A673 (cell line): ENCODE results near the gene CACNG4.

Experiments used
- EZH2 ChIP-seq: fragments of 200-600 bp; sonication (generic); IDR thresholded peaks from 2 replicates; pipeline ENCODE4 v1.6.1; 2017; ENCODE audit warnings: borderline replicate concordance, low read depth, mild to moderate bottlenecking, mixed read lengths, antibody characterized with exemption, low read length; ENCODE audit not compliant: poor library complexity, severe bottlenecking
- TF ChIP-seq, protein P1 (sequence below): fragments of 300-800, 200-600 bp; sonication (generic); conservative IDR thresholded peaks from 2 replicates; pipeline ENCODE4 v1.5.1; 2017; ENCODE audit warnings: low read depth, mild to moderate bottlenecking, antibody characterized with exemption, low read length, moderate library complexity, mixed read lengths

DNA sequence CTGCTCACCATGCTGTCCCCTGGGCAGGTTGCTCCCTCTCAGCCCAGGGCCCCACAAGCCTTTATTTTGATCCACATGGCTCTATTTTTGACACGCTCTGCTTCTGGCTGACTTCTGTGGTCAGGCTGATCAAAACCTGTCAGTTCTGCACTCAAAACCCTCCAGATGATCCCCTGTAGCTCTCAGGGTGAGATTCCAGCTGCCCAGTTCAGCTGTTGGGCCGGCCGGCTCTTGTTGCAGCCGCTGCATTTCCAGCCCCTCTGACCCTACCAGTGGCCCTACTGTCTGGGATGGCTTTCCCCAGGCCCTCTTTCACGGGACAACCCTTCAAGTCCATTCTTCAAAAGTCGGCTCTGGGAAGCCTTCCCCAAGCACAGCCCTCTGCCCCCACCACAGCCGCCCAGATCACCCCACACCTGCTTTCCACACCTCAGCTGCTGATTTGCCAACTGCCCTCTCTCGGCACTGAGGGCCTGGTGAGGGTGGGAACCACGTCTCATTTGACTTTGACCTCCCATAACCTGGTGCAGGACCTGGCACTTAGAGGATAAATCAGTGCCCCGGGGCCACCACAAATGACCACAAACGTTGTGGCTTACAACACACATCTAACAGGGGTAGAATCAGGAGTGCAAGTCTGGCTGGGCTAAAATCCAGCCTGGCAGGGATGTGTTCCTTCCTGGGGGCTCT lies 16.3 kb upstream of the CACNG4 start:
- TF ChIP-seq, protein P1, sequence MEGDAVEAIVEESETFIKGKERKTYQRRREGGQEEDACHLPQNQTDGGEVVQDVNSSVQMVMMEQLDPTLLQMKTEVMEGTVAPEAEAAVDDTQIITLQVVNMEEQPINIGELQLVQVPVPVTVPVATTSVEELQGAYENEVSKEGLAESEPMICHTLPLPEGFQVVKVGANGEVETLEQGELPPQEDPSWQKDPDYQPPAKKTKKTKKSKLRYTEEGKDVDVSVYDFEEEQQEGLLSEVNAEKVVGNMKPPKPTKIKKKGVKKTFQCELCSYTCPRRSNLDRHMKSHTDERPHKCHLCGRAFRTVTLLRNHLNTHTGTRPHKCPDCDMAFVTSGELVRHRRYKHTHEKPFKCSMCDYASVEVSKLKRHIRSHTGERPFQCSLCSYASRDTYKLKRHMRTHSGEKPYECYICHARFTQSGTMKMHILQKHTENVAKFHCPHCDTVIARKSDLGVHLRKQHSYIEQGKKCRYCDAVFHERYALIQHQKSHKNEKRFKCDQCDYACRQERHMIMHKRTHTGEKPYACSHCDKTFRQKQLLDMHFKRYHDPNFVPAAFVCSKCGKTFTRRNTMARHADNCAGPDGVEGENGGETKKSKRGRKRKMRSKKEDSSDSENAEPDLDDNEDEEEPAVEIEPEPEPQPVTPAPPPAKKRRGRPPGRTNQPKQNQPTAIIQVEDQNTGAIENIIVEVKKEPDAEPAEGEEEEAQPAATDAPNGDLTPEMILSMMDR = no peak
- TF ChIP-seq EZH2 = no peak
